Small intestine (tissue), 7 donors: Measurements from ENCODE around the gene ESPL1. TPM values are rescaled to one million over a fixed set of nuclear protein-coding genes. Genes with fewer than 3 reads are reported as not detected.

ENCODE experiments used
- DNase-seq, 2 donors: peaks; one replicate each; pipeline versions ENCODE4 v3.0.0 to v3.0.0-alpha.2; 2013
- FAIRE-seq: peaks from 2 replicates; lab custom pipeline; 2012; peaks lifted over from hg19 to GRCh38; lab: Jason Lieb, UNC
- H3K27ac ChIP-seq, 3 donors: one replicate each; pipeline ENCODE4 v1.5.1; 2013; ENCODE audit warnings: low read length in 2 of 3, mild to moderate bottlenecking in 2 of 3, control low read depth in 1 of 3, inconsistent platforms in 1 of 3, low read depth in 1 of 3, moderate library complexity in 1 of 3
- H3K27me3 ChIP-seq, 3 donors: one replicate each; pipeline ENCODE4 v1.6.1; 2013; ENCODE audit warnings: low read length in 3 of 3, inconsistent platforms in 1 of 3; ENCODE audit not compliant: control insufficient read depth in 3 of 3, insufficient read depth in 3 of 3
- H3K36me3 ChIP-seq, 3 donors: one replicate each; pipeline ENCODE4 v1.6.1; 2013; ENCODE audit warnings: low read length in 3 of 3, inconsistent platforms in 1 of 3, low read depth in 1 of 3, mild to moderate bottlenecking in 1 of 3, moderate library complexity in 1 of 3; ENCODE audit not compliant: control insufficient read depth in 3 of 3, insufficient read depth in 2 of 3
- H3K4me1 ChIP-seq, 3 donors: one replicate each; pipeline ENCODE4 v1.6.1; 2013; ENCODE audit warnings: low read length in 2 of 3, inconsistent platforms in 1 of 3, low read depth in 1 of 3, mild to moderate bottlenecking in 1 of 3, moderate library complexity in 1 of 3; ENCODE audit not compliant: control insufficient read depth in 3 of 3, insufficient read depth in 2 of 3
- H3K4me3 ChIP-seq, 3 donors: one replicate each; pipeline ENCODE4 v1.5.1; 2013; ENCODE audit warnings: low read length in 3 of 3, control low read depth in 1 of 3, inconsistent platforms in 1 of 3, low read depth in 1 of 3, mild to moderate bottlenecking in 1 of 3, moderate library complexity in 1 of 3
- H3K9me3 ChIP-seq, 2 donors: one replicate each; pipeline ENCODE4 v1.6.1; 2013; ENCODE audit warnings: low read depth in 1 of 2, low read length in 1 of 2; ENCODE audit not compliant: control insufficient read depth in 2 of 2, insufficient read depth in 1 of 2
- WGBS, 3 donors: extraction: QIAGEN DNeasy Blood & Tissue Kit; methylation state at CpG; one replicate each; pipeline ENCODE4 v1.1.7; 2013; 5-methylcytosine and 5-hydroxymethylcytosine counted together
- polyA plus RNA-seq, 4 donors: library from polyadenylated mRNA; stranded (reverse) in 3 of 4; unstranded in 1 of 4; fragments of 200-250 nt in 3 of 4; fragments of 120-200 nt in 1 of 4; gene quantifications; one replicate each; pipeline versions ENCODE4 v1.2.1 to v1.2.3, GENCODE V29; 2013
- donor health status: healthy with polysubstance abuse.
- donor health status: control.
- donor health status: control.
- donor health status: Bipolar disorder and iron deficiency.
- donor health status: healthy.

Gene ESPL1
- polyA plus RNA-seq, 4 donors: 8.0 to 48.9 (median 25.5) TPM

- FAIRE-seq (no peak), DNase-seq (no peak)
- H3K36me3 ChIP-seq: no peaks in the 10 kb centered on the region
- peak overlapping the region in 2 of 3 donors; percentile 99 to 100 for H3K27ac ChIP-seq
- peaks cover 0 to 10% (median 0%) of the 10 kb centered on the region in 3 donors for H3K27me3 ChIP-seq
- no peaks in the 10 kb centered on the region for H3K9me3 ChIP-seq
- WGBS, 3 donors: 42 to 50% (median 46%) methylated on average over 5 of the region's 5 CpGs
- H3K4me1 ChIP-seq: peaks cover 0 to 43% (median 7%) of the 10 kb centered on the region in 3 donors
- peak overlapping the region in 1 of 3 donors; percentile 27 for H3K4me3 ChIP-seq
These were observed 45.9 kb upstream of the ESPL1 start for GRCh38 chr12:53222170-53222721.

- no peak overlapping the region for H3K4me3 ChIP-seq
- peaks cover 0 to 10% (median 0%) of the 10 kb centered on the region in 3 donors for H3K27me3 ChIP-seq
- H3K27ac ChIP-seq: peak overlapping the region in 2 of 3 donors; percentile 52 to 53
- 60 to 78% (median 72%) methylated on average over 4 of the region's 4 CpGs for WGBS, 3 donors
- H3K9me3 ChIP-seq: no peaks in the 10 kb centered on the region
- no peak for FAIRE-seq
- no peaks in the 10 kb centered on the region for H3K36me3 ChIP-seq
- peaks cover 0 to 37% (median 3%) of the 10 kb centered on the region in 3 donors for H3K4me1 ChIP-seq
- no peak for DNase-seq
These were observed 45.3 kb upstream of the ESPL1 start for GRCh38 chr12:53222806-53223261.

- H3K27me3 ChIP-seq: peaks cover 0 to 10% (median 0%) of the 10 kb centered on the region in 3 donors
- no peaks in the 10 kb centered on the region for H3K9me3 ChIP-seq
- 19 to 38% (median 26%) methylated on average over 14 to 16 of the region's 16 CpGs for WGBS, 3 donors
- H3K4me1 ChIP-seq: peaks cover 0 to 34% (median 3%) of the 10 kb centered on the region in 3 donors
- no peak for DNase-seq
- H3K36me3 ChIP-seq: no peaks in the 10 kb centered on the region
- FAIRE-seq: no peak
- H3K27ac ChIP-seq: peak overlapping the region in 2 of 3 donors; percentile 55 to 78
- H3K4me3 ChIP-seq: no peak overlapping the region
These were observed 44.6 kb upstream of the ESPL1 start for GRCh38 chr12:53223389-53224060.

GRCh38 chr12:53224061-53224896 lies 43.8 kb upstream of the ESPL1 start:
- FAIRE-seq: no peak
- peaks cover 0 to 8% (median 0%) of the 10 kb centered on the region in 3 donors for H3K27me3 ChIP-seq
- WGBS, 3 donors: 63 to 71% (median 69%) methylated on average over 11 of the region's 11 CpGs
- H3K27ac ChIP-seq: peak overlapping the region in 2 of 3 donors; percentile 55 to 78
- no peak overlapping the region for H3K4me3 ChIP-seq
- no peak for DNase-seq
- no peaks in the 10 kb centered on the region for H3K9me3 ChIP-seq
- peaks cover 0 to 30% (median 3%) of the 10 kb centered on the region in 3 donors for H3K4me1 ChIP-seq
- H3K36me3 ChIP-seq: no peaks in the 10 kb centered on the region

GRCh38 chr12:53224897-53225634 lies 43.0 kb upstream of the ESPL1 start:
- H3K36me3 ChIP-seq: no peaks in the 10 kb centered on the region
- FAIRE-seq (no peak), DNase-seq (no peak)
- H3K4me1 ChIP-seq: peaks cover 0 to 25% (median 3%) of the 10 kb centered on the region in 3 donors
- peak overlapping the region in 1 of 3 donors; percentile 16 for H3K27ac ChIP-seq
- no peak overlapping the region for H3K4me3 ChIP-seq
- peaks cover 0 to 10% (median 0%) of the 10 kb centered on the region in 3 donors for H3K27me3 ChIP-seq
- no peaks in the 10 kb centered on the region for H3K9me3 ChIP-seq
- WGBS, 3 donors: 82 to 89% (median 87%) methylated on average over 10 of the region's 10 CpGs

- no peak for DNase-seq
- no peak overlapping the region for H3K27ac ChIP-seq
- no peaks in the 10 kb centered on the region for H3K9me3 ChIP-seq
- peaks cover 0 to 25% (median 3%) of the 10 kb centered on the region in 3 donors for H3K4me1 ChIP-seq
- no peaks in the 10 kb centered on the region for H3K36me3 ChIP-seq
- whole genome bisulfite sequencing, 3 donors: 89 to 96% (median 91%) methylated on average over 10 of the region's 10 CpGs
- FAIRE-seq: no peak
- H3K27me3 ChIP-seq: peaks cover 0 to 15% (median 0%) of the 10 kb centered on the region in 3 donors
- H3K4me3 ChIP-seq: no peak overlapping the region
These were observed 42.3 kb upstream of the ESPL1 start for GRCh38 chr12:53225635-53226424.

- H3K4me1 ChIP-seq: peaks cover 0 to 25% (median 3%) of the 10 kb centered on the region in 3 donors
- H3K27ac ChIP-seq: no peak overlapping the region
- no peaks in the 10 kb centered on the region for H3K9me3 ChIP-seq
- no peaks in the 10 kb centered on the region for H3K36me3 ChIP-seq
- FAIRE-seq (no peak), DNase-seq (no peak)
- 81 to 84% (median 83%) methylated on average over 4 of the region's 4 CpGs for WGBS, 3 donors
- H3K27me3 ChIP-seq: peaks cover 0 to 23% (median 0%) of the 10 kb centered on the region in 3 donors
- no peak overlapping the region for H3K4me3 ChIP-seq
These were observed 41.3 kb upstream of the ESPL1 start for GRCh38 chr12:53226815-53227214.
